Activated T-cell treated with anti-CD3 and anti-CD28 coated beads, Interleukin-2, amount 50 U/mL, for 4 hours (primary cell): Measurements from ENCODE around the gene WNK4. TPM values are rescaled to one million over a fixed set of nuclear protein-coding genes. Genes with fewer than 3 reads are reported as not detected.

Experiments used
- total RNA-seq, 3 donors: library from RNA; stranded (reverse); gene quantifications; one replicate each; pipeline ENCODE4 v1.2.1, GENCODE V29; 2021

WNK4 gene
- total RNA-seq, 3 donors from 2014 or later: 0.16 to 0.46 (median 0.38) TPM

Other genes with a start within 250 kb of the WNK4 start
- 10 to 100 TPM; 11.6 to 12.9 (median 12.0) TPM for gene NAGLU, start 244.4 kb upstream of the WNK4 start, total RNA-seq
- under 1 TPM; 0.10 to 0.53 (median 0.33) TPM for gene HSD17B1, start 227.7 kb upstream of the WNK4 start, total RNA-seq
- 100 to 1,000 TPM in 2 of 3 donors, 10 to 100 TPM in 1; 98.8 to 110 (median 105) TPM for gene COASY, start 218.5 kb upstream of the WNK4 start, total RNA-seq
- 10 to 100 TPM; 69.3 to 90.1 (median 77.7) TPM for gene MLX, start 213.5 kb upstream of the WNK4 start, total RNA-seq
- gene PSMC3IP, start 202.9 kb upstream of the WNK4 start, total RNA-seq: 10 to 100 TPM; 23.5 to 31.0 (median 26.9) TPM
- 10 to 100 TPM; 27.2 to 37.9 (median 30.0) TPM for gene RETREG3, start 171.2 kb upstream of the WNK4 start, total RNA-seq
- gene TUBG1, start 170.9 kb upstream of the WNK4 start, total RNA-seq: 100 to 1,000 TPM in 1 of 3 donors, 10 to 100 TPM in 2; 91.7 to 103 (median 93.7) TPM
- gene TUBG2, start 121.3 kb upstream of the WNK4 start, total RNA-seq: 1 to 10 TPM; 5.6 to 7.1 (median 5.9) TPM
- 1 to 10 TPM in 1 of 3 donors, under 1 TPM in 2; 0.56 to 1.2 (median 0.63) TPM for gene PLEKHH3, start 103.6 kb upstream of the WNK4 start, total RNA-seq
- under 1 TPM; 0.25 to 0.43 (median 0.32) TPM for gene CCR10, start 98.8 kb upstream of the WNK4 start, total RNA-seq
- 1 to 10 TPM in 1 of 3 donors, under 1 TPM in 2; 0.73 to 1.3 (median 0.79) TPM for gene CNTNAP1, start 98.1 kb upstream of the WNK4 start, total RNA-seq
- 10 to 100 TPM; 22.2 to 26.5 (median 22.6) TPM for gene EZH1, start 35.6 kb upstream of the WNK4 start, total RNA-seq
- not detected for gene RAMP2, start 19.4 kb upstream of the WNK4 start, total RNA-seq
- gene VPS25, start 7.2 kb upstream of the WNK4 start, total RNA-seq: 100 to 1,000 TPM in 1 of 3 donors, 10 to 100 TPM in 2; 92.6 to 106 (median 98.7) TPM
- 10 to 100 TPM; 52.2 to 56.2 (median 55.1) TPM for gene COA3, start 18.1 kb downstream of the WNK4 start, total RNA-seq
- not detected for gene CNTD1, start 18.3 kb downstream of the WNK4 start, total RNA-seq
- gene BECN1, start 43.7 kb downstream of the WNK4 start, total RNA-seq: 100 to 1,000 TPM; 101 to 121 (median 112) TPM
- 100 to 1,000 TPM; 361 to 401 (median 376) TPM for gene PSME3, start 52.8 kb downstream of the WNK4 start, total RNA-seq
- 1 to 10 TPM; 2.7 to 4.1 (median 3.7) TPM for gene AOC2, start 64.0 kb downstream of the WNK4 start, total RNA-seq
- gene AOC3, start 70.6 kb downstream of the WNK4 start, total RNA-seq: 1 to 10 TPM; 2.1 to 2.6 (median 2.2) TPM
- under 1 TPM in 1 of 3 donors, not detected in 2; 0.08 TPM for gene G6PC1, start 120.2 kb downstream of the WNK4 start, total RNA-seq
- gene AARSD1, start 183.8 kb downstream of the WNK4 start, total RNA-seq: 100 to 1,000 TPM; 130 to 159 (median 141) TPM
- under 1 TPM; 0.24 to 0.30 (median 0.25) TPM for gene PTGES3L, start 199.5 kb downstream of the WNK4 start, total RNA-seq
- gene RUNDC1, start 200.0 kb downstream of the WNK4 start, total RNA-seq: 10 to 100 TPM; 14.1 to 17.4 (median 16.7) TPM
- gene RPL27, start 217.8 kb downstream of the WNK4 start, total RNA-seq: 1,000 to 10,000 TPM; 1,553 to 1,718 (median 1,686) TPM
- gene IFI35, start 226.2 kb downstream of the WNK4 start, total RNA-seq: 10 to 100 TPM; 26.4 to 46.6 (median 34.1) TPM
- gene VAT1, start 241.8 kb downstream of the WNK4 start, total RNA-seq: 10 to 100 TPM; 11.7 to 15.9 (median 15.5) TPM
- under 1 TPM; 0.13 to 0.33 (median 0.24) TPM for gene RND2, start 244.6 kb downstream of the WNK4 start, total RNA-seq